Neural crest cell (in vitro differentiated cells): ENCODE measurements around the gene C11orf21. TPM values are rescaled to one million over a fixed set of nuclear protein-coding genes. Genes with fewer than 3 reads are reported as not detected.

Experiments
- DNase-seq: peaks from one replicate; pipeline ENCODE4 v3.0.0; 2021; ENCODE audit warnings: low read depth, mixed read lengths, low spot score
- H3K27ac Mint-ChIP-seq: one replicate; pipeline ENCODE4 v1.8.0; 2021; ENCODE audit warnings: mild to moderate bottlenecking, mixed read lengths; ENCODE audit not compliant: unreplicated experiment
- H3K27me3 Mint-ChIP-seq: 2 replicates; pipeline ENCODE4 v1.8.0; 2021; ENCODE audit warnings: low read depth, mild to moderate bottlenecking, mixed read lengths
- H3K36me3 Mint-ChIP-seq: 2 replicates; pipeline ENCODE4 v1.8.0; 2021; ENCODE audit warnings: low read depth, mild to moderate bottlenecking, mixed read lengths
- H3K4me1 Mint-ChIP-seq: 2 replicates; pipeline ENCODE4 v1.8.0; 2021; ENCODE audit warnings: mixed read lengths
- H3K4me3 Mint-ChIP-seq: one replicate; pipeline ENCODE4 v1.8.0; 2021; ENCODE audit warnings: mild to moderate bottlenecking, mixed read lengths
- H3K9me3 Mint-ChIP-seq: 2 replicates; pipeline ENCODE4 v1.8.0; 2021; ENCODE audit warnings: mixed read lengths
- total RNA-seq: library from RNA; stranded (reverse); gene quantifications from 2 replicates; pipeline ENCODE4 v1.2.1, GENCODE V29; 2021
- TF ChIP-seq, protein P1 (sequence below): fragments of 200-600 bp; sonication (generic); conservative IDR thresholded peaks from 2 replicates; pipeline ENCODE4 v1.5.0; 2021; ENCODE audit warnings: antibody characterized with exemption, mild to moderate bottlenecking

C11orf21 gene
- total RNA-seq, 1 donor from 2014 or later, result not detected

DNA sequence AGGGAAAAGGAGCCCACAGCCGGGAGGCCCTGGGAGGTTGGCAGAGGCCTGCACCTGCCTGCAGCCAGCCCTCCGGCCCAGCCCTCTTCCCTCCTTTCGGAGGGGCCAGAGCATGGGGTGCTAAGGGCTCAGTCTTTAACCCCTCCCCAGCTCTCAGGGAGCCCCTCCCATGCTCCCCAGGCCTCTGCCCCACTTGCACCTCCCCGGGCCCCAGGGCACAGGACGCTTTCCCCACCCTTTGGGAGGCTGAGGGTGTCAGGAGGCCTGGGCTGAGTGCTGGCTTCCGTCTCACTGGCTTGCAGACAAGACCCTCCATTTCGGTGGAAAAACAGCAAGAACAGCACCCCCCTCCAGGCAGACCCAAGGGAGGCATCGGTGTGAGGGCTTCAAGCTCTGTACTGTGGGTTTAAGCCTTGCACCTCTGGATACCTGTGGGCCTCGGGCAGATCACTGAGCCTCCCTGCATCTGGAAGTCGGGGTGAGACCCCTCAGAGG lies 38.6 kb downstream of the C11orf21 start:
- TF ChIP-seq, protein P1, sequence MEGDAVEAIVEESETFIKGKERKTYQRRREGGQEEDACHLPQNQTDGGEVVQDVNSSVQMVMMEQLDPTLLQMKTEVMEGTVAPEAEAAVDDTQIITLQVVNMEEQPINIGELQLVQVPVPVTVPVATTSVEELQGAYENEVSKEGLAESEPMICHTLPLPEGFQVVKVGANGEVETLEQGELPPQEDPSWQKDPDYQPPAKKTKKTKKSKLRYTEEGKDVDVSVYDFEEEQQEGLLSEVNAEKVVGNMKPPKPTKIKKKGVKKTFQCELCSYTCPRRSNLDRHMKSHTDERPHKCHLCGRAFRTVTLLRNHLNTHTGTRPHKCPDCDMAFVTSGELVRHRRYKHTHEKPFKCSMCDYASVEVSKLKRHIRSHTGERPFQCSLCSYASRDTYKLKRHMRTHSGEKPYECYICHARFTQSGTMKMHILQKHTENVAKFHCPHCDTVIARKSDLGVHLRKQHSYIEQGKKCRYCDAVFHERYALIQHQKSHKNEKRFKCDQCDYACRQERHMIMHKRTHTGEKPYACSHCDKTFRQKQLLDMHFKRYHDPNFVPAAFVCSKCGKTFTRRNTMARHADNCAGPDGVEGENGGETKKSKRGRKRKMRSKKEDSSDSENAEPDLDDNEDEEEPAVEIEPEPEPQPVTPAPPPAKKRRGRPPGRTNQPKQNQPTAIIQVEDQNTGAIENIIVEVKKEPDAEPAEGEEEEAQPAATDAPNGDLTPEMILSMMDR, result no peak
- H3K4me1 Mint-ChIP-seq, result peaks cover 3% of the 10 kb centered on the region
- H3K36me3 Mint-ChIP-seq, result no peaks in the 10 kb centered on the region
- H3K27me3 Mint-ChIP-seq, result peaks cover 36% of the 10 kb centered on the region
- no peak overlapping the region for H3K27ac Mint-ChIP-seq
- DNase-seq, result no peak
- no peaks in the 10 kb centered on the region for H3K9me3 Mint-ChIP-seq
- H3K4me3 Mint-ChIP-seq, result no peak overlapping the region

DNA sequence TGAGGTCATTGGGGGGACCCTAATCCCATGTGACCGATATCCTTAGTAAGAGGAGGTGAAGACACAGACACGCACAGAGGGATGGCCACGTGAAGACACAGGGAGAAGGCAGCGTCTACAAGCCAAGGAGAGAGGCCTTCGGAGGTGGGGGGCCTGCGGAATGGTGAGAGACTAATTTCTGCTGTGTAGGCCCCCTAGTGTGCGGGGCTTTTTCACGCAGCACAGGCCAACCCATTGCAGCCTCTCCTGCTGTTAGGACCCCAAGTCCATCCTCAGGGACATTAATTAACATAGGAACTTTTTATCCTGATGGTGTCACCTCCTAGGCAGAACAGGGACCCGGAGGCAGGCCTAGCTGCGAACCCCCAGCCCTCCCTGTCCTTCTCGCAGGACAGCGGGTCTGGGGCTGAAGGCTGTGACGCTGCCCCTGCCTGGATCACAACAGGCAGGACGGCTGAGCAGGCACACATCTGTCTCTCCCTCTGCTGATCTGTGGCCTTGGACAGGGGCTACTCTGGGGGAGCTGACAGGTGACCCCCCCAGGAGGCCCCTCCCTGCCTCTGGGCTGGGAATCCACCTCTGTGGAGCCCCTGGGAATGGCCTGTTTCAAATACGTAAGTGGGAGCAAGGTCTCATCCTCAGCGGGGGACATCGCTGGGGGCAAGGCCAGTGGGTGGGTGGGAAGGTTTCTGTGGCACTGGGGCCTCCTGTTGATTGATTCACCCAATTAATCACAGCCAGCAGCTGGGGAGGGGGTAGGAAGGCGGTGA lies 39.2 kb downstream of the C11orf21 start:
- H3K27me3 Mint-ChIP-seq, result peaks cover 29% of the 10 kb centered on the region
- no peak overlapping the region for H3K4me3 Mint-ChIP-seq
- no peak overlapping the region for H3K27ac Mint-ChIP-seq

DNA sequence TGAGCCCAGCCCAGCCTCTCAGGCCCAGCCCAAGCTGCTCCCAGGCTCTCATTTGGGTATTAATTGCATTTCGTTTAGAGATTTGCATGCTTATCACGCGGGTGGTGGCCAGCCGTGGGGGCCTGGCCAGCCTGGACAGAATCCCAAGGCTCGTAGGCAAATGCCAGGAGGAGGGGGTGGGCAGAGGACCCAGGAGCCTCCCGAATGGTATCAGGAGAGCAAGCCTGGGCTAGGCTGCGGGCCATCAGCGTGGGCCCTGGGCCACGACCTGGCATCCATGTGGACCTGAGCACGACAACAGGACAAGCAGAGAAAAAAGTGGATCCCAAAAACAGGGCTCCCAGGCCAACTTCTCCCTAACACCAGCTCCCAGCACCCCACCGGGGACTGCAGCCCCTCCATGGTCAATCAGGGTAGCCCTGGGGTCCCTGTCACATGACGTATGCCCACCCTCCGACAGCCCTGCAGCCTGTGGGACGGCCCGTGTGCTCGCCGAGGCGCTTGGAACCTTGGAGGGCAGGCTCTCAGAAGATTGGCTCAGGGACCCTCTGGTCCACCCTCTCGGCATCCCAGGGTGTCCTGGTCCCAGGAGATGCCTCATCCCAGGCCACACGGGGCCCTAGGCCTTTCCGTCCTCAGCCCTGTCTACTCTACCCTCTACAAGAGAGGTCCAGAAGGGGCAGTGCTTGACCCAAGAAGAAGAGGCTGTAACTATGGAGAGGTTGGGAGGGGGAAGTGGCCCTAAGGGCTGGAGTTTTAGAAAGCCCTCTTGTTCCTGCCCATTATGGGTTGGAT lies 40.1 kb downstream of the C11orf21 start:
- Mint-ChIP-seq H3K4me1 (peaks cover 3% of the 10 kb centered on the region), H3K27ac (no peak overlapping the region), H3K36me3 (no peaks in the 10 kb centered on the region), H3K9me3 (no peaks in the 10 kb centered on the region), H3K27me3 (peaks cover 22% of the 10 kb centered on the region), H3K4me3 (no peak overlapping the region)
- TF ChIP-seq, protein P1, result no peak
- no peak for DNase-seq

More for the DNA sequence above, 39.2 kb downstream of the C11orf21 start:
- no peak for DNase-seq
- TF ChIP-seq, protein P1, result no peak
- H3K4me1 Mint-ChIP-seq, result peaks cover 3% of the 10 kb centered on the region
- no peaks in the 10 kb centered on the region for H3K9me3 Mint-ChIP-seq
- H3K36me3 Mint-ChIP-seq, result no peaks in the 10 kb centered on the region

DNA sequence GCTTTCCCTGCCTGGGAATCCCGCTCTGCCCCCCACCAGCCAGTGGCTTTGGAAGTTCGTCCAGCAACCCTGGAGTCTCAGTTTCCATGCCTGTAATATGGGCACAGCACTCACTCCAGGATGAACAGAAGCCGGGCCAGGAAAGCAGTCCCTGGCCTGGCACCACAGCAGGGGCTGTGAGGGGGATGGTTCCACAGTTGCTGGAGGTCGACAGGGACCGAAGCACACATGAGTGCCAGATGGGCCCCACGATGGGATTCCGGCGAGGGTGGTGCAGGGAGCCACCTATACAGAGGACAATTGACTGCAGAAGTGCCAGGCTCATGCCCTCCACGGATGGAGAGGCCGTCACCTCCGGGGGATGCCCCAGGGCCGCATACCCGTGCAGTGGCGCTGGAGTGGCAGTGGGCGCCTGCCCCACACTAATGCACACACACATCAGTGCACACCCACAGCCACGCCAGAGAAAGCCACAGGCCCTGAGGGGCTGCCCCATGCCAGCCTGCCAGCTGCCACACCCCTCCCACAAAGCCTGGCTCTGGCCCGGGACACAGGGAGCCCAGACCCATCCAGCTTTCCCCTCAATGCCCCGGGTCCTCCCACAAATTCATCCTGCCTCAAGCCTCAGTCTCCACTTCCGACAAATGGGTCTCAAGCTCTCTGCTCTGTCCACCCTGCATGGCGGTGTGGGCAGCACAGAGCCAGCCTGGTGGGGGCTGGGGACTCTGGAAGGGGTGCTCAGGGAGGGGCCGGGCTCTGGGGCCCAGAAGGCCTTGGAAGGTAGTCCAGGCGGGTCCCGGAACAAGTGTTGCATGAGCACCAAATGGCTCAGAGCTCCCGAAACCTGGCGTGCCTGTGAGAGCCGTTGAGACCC lies 41.0 kb downstream of the C11orf21 start:
- no peaks in the 10 kb centered on the region for H3K36me3 Mint-ChIP-seq
- no peaks in the 10 kb centered on the region for H3K9me3 Mint-ChIP-seq
- peaks cover 3% of the 10 kb centered on the region for H3K4me1 Mint-ChIP-seq
- no peak overlapping the region for H3K27ac Mint-ChIP-seq
- no peak for DNase-seq
- H3K27me3 Mint-ChIP-seq, result peaks cover 13% of the 10 kb centered on the region
- TF ChIP-seq, protein P1, result no peak
- no peak overlapping the region for H3K4me3 Mint-ChIP-seq

DNA sequence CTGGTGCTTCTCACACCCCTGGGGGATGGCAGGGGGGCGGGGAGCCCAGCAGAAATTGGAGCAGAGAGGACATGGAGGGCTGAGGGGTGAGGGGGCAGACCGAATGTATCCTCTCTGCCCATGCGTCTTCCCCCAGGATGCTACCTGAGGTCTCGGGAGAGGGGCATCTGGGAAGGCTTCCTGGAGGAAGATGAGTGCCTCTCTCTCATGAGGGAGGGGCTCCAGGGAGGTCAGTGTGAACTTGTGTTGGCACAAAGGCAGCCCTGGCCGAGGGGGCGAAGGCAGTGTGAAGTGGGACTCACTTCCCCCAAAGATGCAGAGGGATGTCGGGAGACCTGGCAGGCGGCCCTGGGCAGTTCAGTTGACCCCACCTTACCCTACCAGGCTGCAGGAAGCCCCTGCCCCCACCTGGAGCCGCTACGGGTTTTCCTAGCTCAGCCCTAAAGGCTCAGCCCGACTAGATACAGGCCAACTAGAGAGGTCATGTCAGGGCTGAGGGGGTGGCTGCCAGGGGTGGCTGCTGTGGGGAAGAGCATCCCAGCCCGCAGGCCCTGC lies 41.7 kb downstream of the C11orf21 start:
- H3K27ac Mint-ChIP-seq, result no peak overlapping the region
- no peak for DNase-seq
- no peaks in the 10 kb centered on the region for H3K36me3 Mint-ChIP-seq
- no peak overlapping the region for H3K4me3 Mint-ChIP-seq
- peaks cover 4% of the 10 kb centered on the region for H3K9me3 Mint-ChIP-seq
- H3K4me1 Mint-ChIP-seq, result peaks cover 3% of the 10 kb centered on the region
- H3K27me3 Mint-ChIP-seq, result peaks cover 7% of the 10 kb centered on the region
- TF ChIP-seq, protein P1, result no peak
